HL-60 (cell line): ENCODE measurements around the gene ARL14EP.

Experiments used
- CTCF ChIP-seq: IDR thresholded peaks from one replicate; pipeline ENCODE4 v1.5.1; 2011; ENCODE audit warnings: low read length, control low read depth, inconsistent platforms; ENCODE audit not compliant: insufficient read depth
- POLR2AphosphoS5 ChIP-seq: IDR thresholded peaks from 2 replicates; pipeline ENCODE4 v1.6.1; 2012; ENCODE audit warnings: low read depth

DNA sequence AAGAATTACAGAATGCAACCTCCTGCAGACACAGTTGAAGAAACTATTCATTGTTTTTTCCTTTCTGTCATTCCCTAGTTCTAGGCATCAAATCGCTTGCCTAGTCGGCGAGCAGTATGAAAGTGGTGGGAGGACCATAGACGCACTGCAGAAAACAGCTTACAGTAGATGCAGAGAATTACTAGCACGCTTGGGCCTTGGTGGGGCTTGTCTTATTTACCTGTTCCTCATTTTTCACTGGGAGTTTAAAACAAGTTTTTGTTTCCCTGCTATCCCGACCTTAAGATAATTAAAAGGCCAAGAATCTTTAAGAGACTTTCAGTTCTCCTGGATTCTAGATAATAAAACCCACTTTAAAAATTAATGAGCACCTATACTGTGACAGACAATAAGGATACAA is 713 bp upstream of the ARL14EP start:
- TF ChIP-seq POLR2AphosphoS5 (no peak), CTCF (no peak)
